ENCODE results near the gene BAZ1B. TPM values are rescaled to one million over a fixed set of nuclear protein-coding genes. Genes with fewer than 3 reads are reported as not detected.
"Not testable (repeated sequence)": the region's sequence is repeated elsewhere in the genome, so short reads cannot be mapped to it uniquely, and the experiment has no call there.

Gene BAZ1B
- total RNA-seq, 4 donors from 2014 or later: 27.9 to 36.7 (median 29.6) TPM

DNA sequence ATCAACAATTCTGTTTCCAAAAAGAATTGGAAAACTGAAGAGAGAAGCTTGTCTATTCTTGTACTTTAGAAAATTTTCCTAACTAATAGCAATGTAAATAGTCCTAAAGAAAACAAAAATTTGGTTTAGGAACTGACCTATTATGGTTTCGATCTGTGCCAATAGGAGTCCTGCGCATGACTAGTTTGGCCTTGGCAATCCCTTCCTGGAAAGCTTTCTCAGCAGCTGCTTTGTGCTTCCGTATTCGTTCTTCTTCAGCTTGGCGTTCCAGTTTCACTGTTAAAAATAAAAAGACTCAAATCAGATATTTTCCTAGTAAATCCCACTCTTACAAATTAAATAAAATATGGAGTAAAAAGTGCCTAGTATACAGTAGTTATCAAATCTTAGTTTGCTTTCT is 51.9 kb downstream of the BAZ1B start:
- H3K9me3 ChIP-seq: no peaks in the 10 kb centered on the region
- no peaks in the 10 kb centered on the region for H3K27me3 ChIP-seq
- no peak overlapping the region for H3K27ac ChIP-seq
- H3K4me1 ChIP-seq: no peaks in the 10 kb centered on the region
- no peak overlapping the region for H3K4me3 ChIP-seq
- 89% methylated on average over 5 of the region's 5 CpGs for WGBS
- TF ChIP-seq EP300 (IDR thresholded peaks at IDR 0.05): no peak
- TF ChIP-seq, protein P1, sequence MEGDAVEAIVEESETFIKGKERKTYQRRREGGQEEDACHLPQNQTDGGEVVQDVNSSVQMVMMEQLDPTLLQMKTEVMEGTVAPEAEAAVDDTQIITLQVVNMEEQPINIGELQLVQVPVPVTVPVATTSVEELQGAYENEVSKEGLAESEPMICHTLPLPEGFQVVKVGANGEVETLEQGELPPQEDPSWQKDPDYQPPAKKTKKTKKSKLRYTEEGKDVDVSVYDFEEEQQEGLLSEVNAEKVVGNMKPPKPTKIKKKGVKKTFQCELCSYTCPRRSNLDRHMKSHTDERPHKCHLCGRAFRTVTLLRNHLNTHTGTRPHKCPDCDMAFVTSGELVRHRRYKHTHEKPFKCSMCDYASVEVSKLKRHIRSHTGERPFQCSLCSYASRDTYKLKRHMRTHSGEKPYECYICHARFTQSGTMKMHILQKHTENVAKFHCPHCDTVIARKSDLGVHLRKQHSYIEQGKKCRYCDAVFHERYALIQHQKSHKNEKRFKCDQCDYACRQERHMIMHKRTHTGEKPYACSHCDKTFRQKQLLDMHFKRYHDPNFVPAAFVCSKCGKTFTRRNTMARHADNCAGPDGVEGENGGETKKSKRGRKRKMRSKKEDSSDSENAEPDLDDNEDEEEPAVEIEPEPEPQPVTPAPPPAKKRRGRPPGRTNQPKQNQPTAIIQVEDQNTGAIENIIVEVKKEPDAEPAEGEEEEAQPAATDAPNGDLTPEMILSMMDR (IDR thresholded peaks at IDR 0.05): no peak
- TF ChIP-seq POLR2AphosphoS5 (IDR thresholded peaks at IDR 0.05): no peak
- no peak for TF ChIP-seq POLR2A (IDR thresholded peaks at IDR 0.05)
- peaks cover 82% of the 10 kb centered on the region for H3K36me3 ChIP-seq
- no peak for DNase-seq (ENCODE audit: low spot score in 2 of 2)

DNA sequence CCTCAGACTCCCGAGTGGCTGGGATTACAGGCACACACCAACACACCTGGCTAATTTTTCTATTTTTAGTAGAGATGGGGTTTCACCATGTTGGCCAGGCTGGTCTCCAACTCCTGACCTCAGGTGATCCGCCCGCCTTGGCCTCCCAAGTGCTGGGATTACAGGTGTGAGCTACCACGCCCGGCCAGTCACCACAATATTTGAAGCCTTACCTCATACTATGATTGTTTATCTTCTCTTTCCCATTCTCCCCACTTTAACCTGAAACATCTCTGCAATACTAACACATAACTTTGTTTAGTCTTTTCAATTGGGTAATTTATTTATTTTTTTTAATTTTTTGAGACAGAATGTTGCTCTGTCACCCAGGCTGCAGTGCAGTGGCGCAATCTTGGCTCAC is 55.0 kb downstream of the BAZ1B start:
- not testable (repeated sequence) for H3K4me3 ChIP-seq; H3K27ac ChIP-seq; DNase-seq (ENCODE audit: low spot score in 2 of 2); H3K27me3 ChIP-seq; H3K9me3 ChIP-seq; H3K4me1 ChIP-seq
- peaks cover 86% of the 10 kb centered on the region for H3K36me3 ChIP-seq
- 74% methylated on average over 6 of the region's 6 CpGs for WGBS

DNA sequence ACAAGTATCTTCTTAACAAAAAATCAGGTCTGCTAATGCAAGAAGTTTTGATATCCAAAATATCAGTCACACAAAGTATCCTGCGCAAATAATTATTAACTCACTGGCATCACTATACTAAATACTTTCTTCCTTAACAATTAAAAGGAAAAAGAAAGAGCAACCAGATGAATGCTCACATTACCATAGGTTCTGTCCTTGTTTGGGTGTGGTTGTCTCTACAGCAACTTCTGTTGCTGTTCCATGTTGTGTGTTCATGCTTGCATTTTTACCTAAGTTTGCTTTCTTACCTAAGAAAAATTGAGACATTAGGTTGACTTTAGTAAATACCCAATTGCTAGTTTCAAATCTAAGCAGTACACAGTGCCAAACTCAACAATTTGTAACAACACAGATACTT is 56.0 kb downstream of the BAZ1B start:
- peaks cover 93% of the 10 kb centered on the region for H3K36me3 ChIP-seq
- H3K27me3 ChIP-seq: no peaks in the 10 kb centered on the region
- H3K4me1 ChIP-seq: no peaks in the 10 kb centered on the region
- DNase-seq (ENCODE audit: low spot score in 2 of 2): no peak
- no peak overlapping the region for H3K27ac ChIP-seq
- no peak overlapping the region for H3K4me3 ChIP-seq
- no peaks in the 10 kb centered on the region for H3K9me3 ChIP-seq
- TF ChIP-seq, protein P1 (IDR thresholded peaks at IDR 0.05): no peak
- TF ChIP-seq EP300 (IDR thresholded peaks at IDR 0.05): no peak
- no peak for TF ChIP-seq POLR2A (IDR thresholded peaks at IDR 0.05)
- no peak for TF ChIP-seq POLR2AphosphoS5 (IDR thresholded peaks at IDR 0.05)
- WGBS: 93% methylated on average over 1 of the region's 1 CpG

DNA sequence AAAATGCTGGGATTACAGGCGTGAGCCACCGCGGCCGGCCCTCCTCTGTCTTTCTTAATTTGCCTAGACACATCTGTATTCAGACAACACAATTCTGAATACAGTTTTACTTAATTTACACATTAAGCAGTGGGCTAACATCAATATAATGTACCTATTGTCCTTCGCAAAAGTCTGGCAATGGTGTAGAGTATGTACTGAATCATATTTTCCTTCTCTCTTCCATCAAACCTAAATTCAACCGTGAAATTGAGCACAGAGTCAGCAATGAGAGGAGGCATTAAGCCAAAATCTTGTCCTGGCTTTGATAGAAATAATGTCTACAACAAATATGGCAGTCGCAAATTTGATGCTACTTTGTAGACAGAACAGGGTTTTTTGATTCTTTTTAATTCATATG is 58.1 kb downstream of the BAZ1B start:
- no peaks in the 10 kb centered on the region for H3K9me3 ChIP-seq
- TF ChIP-seq POLR2A (IDR thresholded peaks at IDR 0.05): no peak
- no peak for TF ChIP-seq EP300 (IDR thresholded peaks at IDR 0.05)
- H3K36me3 ChIP-seq: peaks cover 94% of the 10 kb centered on the region
- WGBS: 95% methylated on average over 7 of the region's 7 CpGs
- no peaks in the 10 kb centered on the region for H3K4me1 ChIP-seq
- no peak overlapping the region for H3K4me3 ChIP-seq
- DNase-seq (ENCODE audit: low spot score in 2 of 2): no peak
- H3K27ac ChIP-seq: no peak overlapping the region
- H3K27me3 ChIP-seq: no peaks in the 10 kb centered on the region

DNA sequence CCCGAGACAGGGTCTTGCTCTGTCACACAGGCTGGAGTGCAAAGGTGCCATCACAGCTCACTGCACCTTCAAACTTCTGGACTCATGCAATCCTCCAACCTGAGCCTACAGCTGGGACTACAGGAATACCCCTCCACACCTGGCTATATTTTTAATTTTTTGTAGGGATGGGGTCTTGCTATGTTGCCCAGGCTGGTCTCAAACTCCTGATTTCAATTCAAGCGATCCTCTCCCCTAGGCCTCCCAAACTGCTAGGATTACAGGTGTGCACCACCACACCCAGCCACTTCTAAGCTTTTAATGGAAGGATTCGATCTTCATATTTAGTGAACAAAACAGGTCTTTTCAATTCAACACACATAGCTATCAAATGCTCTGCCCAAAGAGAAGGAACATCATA is 58.8 kb downstream of the BAZ1B start:
- Histone ChIP-seq H3K9me3 (no peaks in the 10 kb centered on the region), H3K4me3 (no peak overlapping the region), H3K36me3 (peaks cover 94% of the 10 kb centered on the region), H3K27ac (no peak overlapping the region), H3K27me3 (no peaks in the 10 kb centered on the region), H3K4me1 (no peaks in the 10 kb centered on the region)
- DNase-seq (ENCODE audit: low spot score in 2 of 2): no peak
- no peak for TF ChIP-seq POLR2A (IDR thresholded peaks at IDR 0.05)
- no peak for TF ChIP-seq EP300 (IDR thresholded peaks at IDR 0.05)
- TF ChIP-seq POLR2AphosphoS5 (IDR thresholded peaks at IDR 0.05): no peak
- TF ChIP-seq, protein P1 (IDR thresholded peaks at IDR 0.05): no peak
- WGBS: 92% methylated on average over 3 of the region's 3 CpGs

DNA sequence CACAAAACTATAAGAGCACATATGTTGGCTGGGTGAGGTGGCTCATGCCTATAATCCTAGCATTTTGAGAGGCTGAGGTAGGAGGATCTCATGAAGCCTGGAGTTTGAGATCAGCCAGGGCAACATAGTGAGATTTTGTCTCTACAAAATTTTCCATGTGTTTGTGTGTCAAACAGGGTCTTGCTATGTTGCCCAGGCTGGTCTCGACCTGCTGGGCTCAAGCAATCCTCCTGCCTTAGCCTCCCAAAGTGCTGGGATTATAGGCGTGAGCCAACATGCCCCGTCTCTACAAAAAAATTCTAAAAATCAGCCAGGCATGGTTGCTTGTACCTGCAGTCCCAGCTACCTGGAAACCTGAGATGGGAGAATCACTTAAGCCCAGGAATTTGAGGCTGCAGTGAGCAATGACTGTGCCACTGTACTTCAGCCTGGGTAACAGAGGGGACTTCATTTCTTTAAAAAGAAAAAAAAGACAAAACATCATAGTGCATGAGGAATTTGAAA is 60.3 kb downstream of the BAZ1B start:
- Histone ChIP-seq H3K27ac (no peak overlapping the region), H3K27me3 (no peaks in the 10 kb centered on the region), H3K4me3 (no peak overlapping the region), H3K36me3 (peaks cover 96% of the 10 kb centered on the region), H3K4me1 (no peaks in the 10 kb centered on the region), H3K9me3 (no peaks in the 10 kb centered on the region)
- TF ChIP-seq POLR2AphosphoS5 (IDR thresholded peaks at IDR 0.05): no peak
- WGBS: 95% methylated on average over 3 of the region's 3 CpGs
- no peak for DNase-seq (ENCODE audit: low spot score in 2 of 2)

DNA sequence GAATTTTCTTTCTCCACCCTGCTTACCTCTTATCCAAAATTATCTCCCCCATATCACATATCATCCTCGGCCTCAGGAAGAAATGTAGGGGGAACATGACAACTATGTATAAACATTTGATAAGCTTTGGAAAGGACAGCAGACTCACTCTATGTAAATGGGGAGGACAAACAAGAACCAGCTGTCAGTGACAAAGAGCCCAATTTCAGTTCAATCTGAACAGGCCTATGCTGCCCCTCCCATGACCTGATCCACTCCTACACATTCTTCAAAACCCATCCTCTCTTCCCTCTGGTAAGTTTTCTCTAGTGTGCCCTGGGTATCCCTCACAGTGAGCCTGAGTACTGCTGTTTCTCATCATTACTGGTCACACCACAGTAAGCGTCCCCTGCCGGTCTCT is 67.7 kb downstream of the BAZ1B start:
- Histone ChIP-seq H3K4me1 (no peaks in the 10 kb centered on the region), H3K4me3 (no peak overlapping the region), H3K9me3 (no peaks in the 10 kb centered on the region), H3K27me3 (no peaks in the 10 kb centered on the region), H3K27ac (no peak overlapping the region), H3K36me3 (peaks cover 76% of the 10 kb centered on the region)
- DNase-seq (ENCODE audit: low spot score in 2 of 2): no peak
- TF ChIP-seq POLR2AphosphoS5 (IDR thresholded peaks at IDR 0.05): no peak
- TF ChIP-seq POLR2A (IDR thresholded peaks at IDR 0.05): no peak
- no peak for TF ChIP-seq EP300 (IDR thresholded peaks at IDR 0.05)
- TF ChIP-seq, protein P1 (IDR thresholded peaks at IDR 0.05): no peak
- WGBS: 88% methylated on average over 3 of the region's 3 CpGs
